Endometrium (tissue), 2 donors: ENCODE data around the gene TBC1D1.

Experiments used
- FAIRE-seq: peaks from 2 replicates; lab custom pipeline; 2012; peaks lifted over from hg19 to GRCh38; lab: Jason Lieb, UNC
- donor health status: control.
- donor health status: control.

Gene TBC1D1

GRCh38 chr4:37890801-37891259, at the start of gene TBC1D1:
Gene TBC1D1 (plus strand): TSS chr4:37891084. CDS start chr4:37902096, 11,012 bp downstream.
- no peak for FAIRE-seq

GRCh38 chr4:37844204-37844603, 46.7 kb upstream of the TBC1D1 start:
- no peak for FAIRE-seq

GRCh38 chr4:37845201-37845600, 45.7 kb upstream of the TBC1D1 start:
- FAIRE-seq: no peak

GRCh38 chr4:37847311-37847884, 43.5 kb upstream of the TBC1D1 start:
- no peak for FAIRE-seq

GRCh38 chr4:37852376-37852775, 38.5 kb upstream of the TBC1D1 start:
- FAIRE-seq: no peak

GRCh38 chr4:37858112-37858511, 32.8 kb upstream of the TBC1D1 start:
- no peak for FAIRE-seq

- no peak for FAIRE-seq
Observed at GRCh38 chr4:37858872-37859271, 32.0 kb upstream of the TBC1D1 start.

- FAIRE-seq: no peak
Observed at GRCh38 chr4:37860266-37860665, 30.6 kb upstream of the TBC1D1 start.

GRCh38 chr4:37862961-37863360, 27.9 kb upstream of the TBC1D1 start:
- FAIRE-seq: no peak

GRCh38 chr4:37864786-37865185, 26.1 kb upstream of the TBC1D1 start:
- no peak for FAIRE-seq

GRCh38 chr4:37865450-37865849, 25.4 kb upstream of the TBC1D1 start:
- FAIRE-seq: no peak

GRCh38 chr4:37867102-37867501, 23.8 kb upstream of the TBC1D1 start:
- FAIRE-seq: no peak

GRCh38 chr4:37868238-37868637, 22.6 kb upstream of the TBC1D1 start:
- FAIRE-seq: no peak

- FAIRE-seq: no peak
Observed at GRCh38 chr4:37872310-37872988, 18.4 kb upstream of the TBC1D1 start.

GRCh38 chr4:37873386-37873785, 17.5 kb upstream of the TBC1D1 start:
- FAIRE-seq: no peak

GRCh38 chr4:37876156-37876555, 14.7 kb upstream of the TBC1D1 start:
- no peak for FAIRE-seq

- no peak for FAIRE-seq
Observed at GRCh38 chr4:37879365-37879764, 11.5 kb upstream of the TBC1D1 start.

- FAIRE-seq: no peak
Observed at GRCh38 chr4:37881811-37882210, 9.1 kb upstream of the TBC1D1 start.

GRCh38 chr4:37882665-37883296, 8.1 kb upstream of the TBC1D1 start:
- no peak for FAIRE-seq

- FAIRE-seq: no peak
Observed at GRCh38 chr4:37884855-37885487, 5.9 kb upstream of the TBC1D1 start.

GRCh38 chr4:37885496-37885895, 5.4 kb upstream of the TBC1D1 start:
- FAIRE-seq: no peak

- FAIRE-seq: no peak
Observed at GRCh38 chr4:37889849-37890800, 759 bp upstream of the TBC1D1 start.
